Measurements from ENCODE around the gene NDST1. TPM values are rescaled to one million over a fixed set of nuclear protein-coding genes. Genes with fewer than 3 reads are reported as not detected.

The NDST1 gene
- total RNA-seq, 1 donor from 2014 or later: 19.3 TPM

DNA sequence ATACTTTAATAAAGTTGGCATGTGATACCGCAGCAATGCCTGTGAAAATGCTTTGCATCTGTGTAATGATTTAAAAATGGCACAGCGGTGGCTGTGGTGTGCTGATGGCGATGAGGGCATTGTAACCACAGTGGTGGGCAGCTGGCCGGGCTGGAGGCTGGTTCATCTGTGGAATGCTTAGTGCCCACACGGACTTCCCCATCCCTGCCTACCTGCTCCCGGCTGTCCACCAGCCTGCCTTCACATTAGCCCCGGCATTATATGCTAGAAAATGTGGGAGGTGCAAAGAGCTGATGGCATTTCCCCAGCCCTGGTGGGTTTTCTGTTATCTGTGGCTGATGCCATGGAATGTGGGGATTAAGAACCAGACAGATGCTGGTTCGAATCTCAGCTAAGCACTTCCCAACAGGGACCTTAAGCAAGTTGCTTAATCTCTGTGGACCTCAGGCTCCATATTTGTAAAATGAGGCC lies 2.9 kb upstream of the NDST1 start:
- peak overlapping the region in 1 of 3 donors; percentile 5 for H3K4me3 ChIP-seq (ENCODE audit: low read length in 3 of 3)
- no peaks in the 10 kb centered on the region for H3K27me3 ChIP-seq (ENCODE audit: control insufficient read depth in 3 of 3, insufficient read depth in 3 of 3, low read length in 3 of 3)
- no peaks in the 10 kb centered on the region for H3K36me3 ChIP-seq (ENCODE audit: control insufficient read depth in 3 of 3, insufficient read depth in 3 of 3, low read length in 3 of 3)
- H3K9me3 ChIP-seq (ENCODE audit: control insufficient read depth in 3 of 3, low read length in 3 of 3): no peaks in the 10 kb centered on the region
- H3K27ac ChIP-seq (ENCODE audit: low read depth, low read length): peak overlapping the region; percentile 83
- H3K4me1 ChIP-seq (ENCODE audit: control insufficient read depth in 3 of 3, insufficient read depth in 3 of 3, low read length in 3 of 3): peaks cover 91 to 95% (median 92%) of the 10 kb centered on the region in 3 donors
- H3K9ac ChIP-seq (ENCODE audit: low read depth in 1 of 3, low read length in 3 of 3): peak overlapping the region in 1 of 3 donors; percentile 74

DNA sequence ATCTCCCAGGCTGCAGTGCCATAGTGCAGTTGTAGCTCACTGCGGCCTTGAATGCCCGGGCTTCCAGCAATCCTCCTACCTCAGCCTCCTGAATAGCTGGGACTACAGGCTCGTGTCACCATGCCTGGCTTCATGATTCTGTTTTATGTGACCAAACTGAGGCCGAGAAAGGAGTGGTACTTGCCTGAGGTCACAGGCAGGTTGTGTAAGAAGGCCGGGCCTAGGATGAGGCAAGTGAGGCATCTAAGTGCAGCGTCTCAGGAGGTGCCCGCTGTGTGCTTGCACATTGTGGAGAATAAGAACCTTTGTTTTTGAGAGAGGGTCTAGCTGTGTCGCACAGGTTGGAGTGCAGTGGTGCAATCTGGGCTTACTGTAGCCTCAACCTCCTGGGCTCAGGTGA lies 2.1 kb upstream of the NDST1 start:
- no peaks in the 10 kb centered on the region for H3K36me3 ChIP-seq (ENCODE audit: control insufficient read depth in 3 of 3, insufficient read depth in 3 of 3, low read length in 3 of 3)
- no peak overlapping the region for H3K4me3 ChIP-seq (ENCODE audit: low read length in 3 of 3)
- H3K4me1 ChIP-seq (ENCODE audit: control insufficient read depth in 3 of 3, insufficient read depth in 3 of 3, low read length in 3 of 3): peaks cover 90 to 95% (median 91%) of the 10 kb centered on the region in 3 donors
- H3K9ac ChIP-seq (ENCODE audit: low read depth in 1 of 3, low read length in 3 of 3): peak overlapping the region in 1 of 3 donors; percentile 60
- no peaks in the 10 kb centered on the region for H3K9me3 ChIP-seq (ENCODE audit: control insufficient read depth in 3 of 3, low read length in 3 of 3)
- no peaks in the 10 kb centered on the region for H3K27me3 ChIP-seq (ENCODE audit: control insufficient read depth in 3 of 3, insufficient read depth in 3 of 3, low read length in 3 of 3)
- peak overlapping the region; percentile 83 for H3K27ac ChIP-seq (ENCODE audit: low read depth, low read length)

DNA sequence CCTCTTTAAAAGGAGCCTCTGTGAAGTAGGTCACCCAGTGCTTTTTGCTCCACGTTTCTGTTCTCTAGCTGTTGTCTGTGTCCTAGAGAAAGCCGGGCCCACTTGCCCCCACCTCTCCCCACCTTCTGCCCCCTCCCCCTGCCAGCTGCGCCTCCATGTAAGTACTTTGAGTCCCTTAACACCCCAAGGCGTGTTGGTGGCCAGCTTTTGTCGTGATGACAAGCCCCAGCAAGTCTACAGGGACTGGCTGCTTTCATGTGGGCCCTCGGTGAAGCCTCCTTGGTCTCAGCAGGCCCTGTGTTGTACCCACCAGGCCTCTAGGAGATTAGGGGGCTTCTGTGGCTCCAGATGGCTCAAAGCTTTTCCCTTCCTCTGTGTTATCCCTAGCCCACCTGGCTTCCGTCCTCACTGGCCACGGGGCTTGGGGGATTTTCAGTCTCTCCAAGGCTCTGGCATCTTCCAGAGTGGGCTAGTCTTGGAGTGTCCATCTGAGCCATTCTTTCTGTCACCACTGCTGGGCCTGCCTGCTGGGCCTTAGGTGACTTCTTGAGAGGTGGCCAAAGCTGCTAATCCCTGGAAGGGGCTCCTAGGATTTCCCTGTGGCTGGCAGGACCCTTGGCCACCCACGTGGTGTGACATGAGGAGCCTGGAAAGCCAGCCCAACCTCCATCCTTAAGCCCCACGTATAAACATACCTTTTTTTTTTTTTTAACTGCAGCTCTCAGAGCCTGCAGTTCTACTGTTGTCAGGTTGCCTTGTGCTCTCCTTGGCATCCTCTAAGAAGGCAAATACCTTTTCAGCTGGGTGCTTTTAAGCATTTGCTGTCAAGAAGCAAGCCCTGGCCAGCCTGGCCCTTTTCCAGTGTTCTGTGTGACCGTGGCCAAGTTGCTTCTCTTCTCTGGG lies 1.1 kb upstream of the NDST1 start:
- H3K36me3 ChIP-seq (ENCODE audit: control insufficient read depth in 3 of 3, insufficient read depth in 3 of 3, low read length in 3 of 3): no peaks in the 10 kb centered on the region
- peaks cover 91 to 95% (median 91%) of the 10 kb centered on the region in 3 donors for H3K4me1 ChIP-seq (ENCODE audit: control insufficient read depth in 3 of 3, insufficient read depth in 3 of 3, low read length in 3 of 3)
- no peaks in the 10 kb centered on the region for H3K9me3 ChIP-seq (ENCODE audit: control insufficient read depth in 3 of 3, low read length in 3 of 3)
- peak overlapping the region; percentile 43 to 62 (median 56) for H3K9ac ChIP-seq (ENCODE audit: low read depth in 1 of 3, low read length in 3 of 3)
- peak overlapping the region in 1 of 3 donors; percentile 13 for H3K4me3 ChIP-seq (ENCODE audit: low read length in 3 of 3)
- H3K27me3 ChIP-seq (ENCODE audit: control insufficient read depth in 3 of 3, insufficient read depth in 3 of 3, low read length in 3 of 3): no peaks in the 10 kb centered on the region
- H3K27ac ChIP-seq (ENCODE audit: low read depth, low read length): peak overlapping the region; percentile 60

DNA sequence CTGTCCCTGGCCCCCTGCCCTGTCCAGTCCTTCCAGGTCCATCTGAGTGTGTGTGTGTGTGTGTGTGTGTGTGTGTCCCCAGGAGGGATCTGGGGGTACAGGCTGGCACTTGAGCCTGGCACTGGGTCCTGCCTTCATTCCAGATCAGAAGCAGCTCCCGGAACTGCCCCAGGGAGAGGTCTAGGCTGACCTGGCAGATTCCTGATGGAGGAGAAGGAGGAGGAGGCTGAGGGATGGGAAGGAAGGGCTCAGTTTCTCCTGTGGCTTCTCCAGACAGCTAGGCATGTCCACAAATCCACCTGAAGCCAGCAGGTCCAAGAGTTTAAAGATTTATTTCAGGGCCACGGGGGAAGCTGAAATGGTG lies 328 bp downstream of the NDST1 start:
- no peaks in the 10 kb centered on the region for H3K9me3 ChIP-seq (ENCODE audit: control insufficient read depth in 3 of 3, low read length in 3 of 3)
- peak overlapping the region in 2 of 3 donors; percentile 19 to 54 for H3K9ac ChIP-seq (ENCODE audit: low read depth in 1 of 3, low read length in 3 of 3)
- H3K27me3 ChIP-seq (ENCODE audit: control insufficient read depth in 3 of 3, insufficient read depth in 3 of 3, low read length in 3 of 3): no peaks in the 10 kb centered on the region
- H3K36me3 ChIP-seq (ENCODE audit: control insufficient read depth in 3 of 3, insufficient read depth in 3 of 3, low read length in 3 of 3): no peaks in the 10 kb centered on the region
- peak overlapping the region in 1 of 3 donors; percentile 30 for H3K4me3 ChIP-seq (ENCODE audit: low read length in 3 of 3)
- peaks cover 87 to 95% (median 92%) of the 10 kb centered on the region in 3 donors for H3K4me1 ChIP-seq (ENCODE audit: control insufficient read depth in 3 of 3, insufficient read depth in 3 of 3, low read length in 3 of 3)
- H3K27ac ChIP-seq (ENCODE audit: low read depth, low read length): peak overlapping the region; percentile 60

DNA sequence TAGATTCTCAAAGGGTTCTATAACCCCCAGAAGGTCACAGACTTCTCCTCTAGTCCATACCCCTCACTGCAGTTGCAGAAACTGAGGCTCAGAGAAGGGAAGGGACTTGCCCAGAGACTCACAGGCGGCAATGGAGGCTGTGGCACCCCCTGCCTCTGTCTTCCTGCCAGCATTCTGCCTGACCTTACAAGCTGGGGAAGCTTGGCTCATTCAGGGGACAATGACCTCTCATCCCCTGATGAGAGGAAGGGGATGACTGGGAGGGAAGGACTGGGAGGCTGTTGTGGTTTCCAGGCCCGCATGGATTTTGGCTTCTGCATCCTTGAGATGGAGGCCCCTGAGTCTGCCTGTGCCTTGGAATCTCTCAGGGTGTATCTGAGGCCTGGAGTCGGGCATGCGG lies 897 bp downstream of the NDST1 start:
- Histone ChIP-seq H3K9ac (ENCODE audit: low read depth in 1 of 3, low read length in 3 of 3) (peak overlapping the region in 1 of 3 donors; percentile 54), H3K9me3 (ENCODE audit: control insufficient read depth in 3 of 3, low read length in 3 of 3) (no peaks in the 10 kb centered on the region), H3K27me3 (ENCODE audit: control insufficient read depth in 3 of 3, insufficient read depth in 3 of 3, low read length in 3 of 3) (no peaks in the 10 kb centered on the region), H3K4me3 (ENCODE audit: low read length in 3 of 3) (no peak overlapping the region), H3K36me3 (ENCODE audit: control insufficient read depth in 3 of 3, insufficient read depth in 3 of 3, low read length in 3 of 3) (no peaks in the 10 kb centered on the region), H3K27ac (ENCODE audit: low read depth, low read length) (no peak overlapping the region), H3K4me1 (ENCODE audit: control insufficient read depth in 3 of 3, insufficient read depth in 3 of 3, low read length in 3 of 3) (peaks cover 82 to 94% (median 89%) of the 10 kb centered on the region in 3 donors)

DNA sequence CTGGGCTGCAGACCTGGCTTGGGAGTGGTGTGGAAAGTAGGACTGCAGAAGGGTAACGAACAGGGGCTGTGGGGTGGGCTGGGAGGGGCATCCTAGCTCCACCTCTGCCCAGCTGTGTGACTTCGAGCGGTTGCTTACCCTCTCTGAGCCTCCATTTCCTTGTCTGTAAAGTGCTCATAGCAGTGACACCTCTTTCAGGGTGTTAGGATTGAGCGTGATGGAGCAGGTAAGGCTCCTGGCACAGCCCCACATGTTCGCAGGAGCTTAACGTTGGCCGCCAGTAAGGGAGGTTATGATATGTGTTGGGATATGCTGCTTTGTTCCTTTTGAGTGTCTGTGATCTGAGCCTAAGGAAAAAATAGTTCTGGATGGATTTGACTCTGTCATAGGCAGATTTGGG lies 2.1 kb downstream of the NDST1 start:
- H3K9ac ChIP-seq (ENCODE audit: low read depth in 1 of 3, low read length in 3 of 3): no peak overlapping the region
- H3K4me1 ChIP-seq (ENCODE audit: control insufficient read depth in 3 of 3, insufficient read depth in 3 of 3, low read length in 3 of 3): peaks cover 78 to 89% (median 85%) of the 10 kb centered on the region in 3 donors
- H3K27me3 ChIP-seq (ENCODE audit: control insufficient read depth in 3 of 3, insufficient read depth in 3 of 3, low read length in 3 of 3): no peaks in the 10 kb centered on the region
- no peak overlapping the region for H3K4me3 ChIP-seq (ENCODE audit: low read length in 3 of 3)
- no peaks in the 10 kb centered on the region for H3K9me3 ChIP-seq (ENCODE audit: control insufficient read depth in 3 of 3, low read length in 3 of 3)
- no peak overlapping the region for H3K27ac ChIP-seq (ENCODE audit: low read depth, low read length)
- H3K36me3 ChIP-seq (ENCODE audit: control insufficient read depth in 3 of 3, insufficient read depth in 3 of 3, low read length in 3 of 3): no peaks in the 10 kb centered on the region

DNA sequence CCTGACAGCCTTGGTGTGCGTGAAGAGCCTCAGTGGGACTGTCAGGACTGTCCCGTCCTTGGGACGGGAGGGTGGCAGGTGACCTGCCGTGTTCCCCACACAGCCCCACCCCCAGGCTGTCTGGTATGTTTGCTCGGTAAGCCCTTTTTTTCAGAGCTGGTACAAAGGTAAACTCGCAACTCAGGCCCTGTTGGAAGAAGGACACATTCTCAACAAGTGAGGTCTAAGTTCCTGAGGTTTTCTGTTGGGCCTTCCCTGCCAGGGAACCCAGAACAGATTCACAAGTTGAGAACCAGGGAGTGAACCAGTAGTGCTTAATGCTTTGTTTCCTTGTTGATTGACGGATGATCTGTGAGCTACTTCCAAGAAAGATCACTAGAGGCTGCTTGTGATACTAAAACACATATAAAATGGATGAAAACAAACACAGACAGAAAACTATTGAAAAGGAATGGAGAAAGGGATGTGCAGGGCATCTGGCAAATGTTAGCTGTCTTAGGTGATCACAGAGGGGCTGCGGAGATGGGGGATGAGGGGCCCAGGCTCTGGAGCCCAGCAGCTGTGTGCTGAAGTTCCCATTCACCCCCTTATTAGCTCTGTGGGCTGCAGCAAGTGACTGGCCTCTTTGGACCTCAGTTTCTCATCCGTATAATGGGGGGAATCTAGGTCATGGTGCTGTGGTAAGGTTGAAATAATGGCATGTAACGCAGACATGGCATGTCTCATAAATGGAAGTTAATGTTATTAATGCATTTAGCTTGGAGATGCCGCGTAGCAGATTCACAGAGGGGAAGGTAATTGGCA lies 2.7 kb downstream of the NDST1 start:
- Histone ChIP-seq H3K4me1 (ENCODE audit: control insufficient read depth in 3 of 3, insufficient read depth in 3 of 3, low read length in 3 of 3) (peaks cover 77 to 89% (median 85%) of the 10 kb centered on the region in 3 donors), H3K4me3 (ENCODE audit: low read length in 3 of 3) (peak overlapping the region in 1 of 3 donors; percentile 6), H3K9ac (ENCODE audit: low read depth in 1 of 3, low read length in 3 of 3) (peak overlapping the region in 1 of 3 donors; percentile 60), H3K9me3 (ENCODE audit: control insufficient read depth in 3 of 3, low read length in 3 of 3) (no peaks in the 10 kb centered on the region), H3K36me3 (ENCODE audit: control insufficient read depth in 3 of 3, insufficient read depth in 3 of 3, low read length in 3 of 3) (no peaks in the 10 kb centered on the region), H3K27ac (ENCODE audit: low read depth, low read length) (peak overlapping the region; percentile 50), H3K27me3 (ENCODE audit: control insufficient read depth in 3 of 3, insufficient read depth in 3 of 3, low read length in 3 of 3) (no peaks in the 10 kb centered on the region)

DNA sequence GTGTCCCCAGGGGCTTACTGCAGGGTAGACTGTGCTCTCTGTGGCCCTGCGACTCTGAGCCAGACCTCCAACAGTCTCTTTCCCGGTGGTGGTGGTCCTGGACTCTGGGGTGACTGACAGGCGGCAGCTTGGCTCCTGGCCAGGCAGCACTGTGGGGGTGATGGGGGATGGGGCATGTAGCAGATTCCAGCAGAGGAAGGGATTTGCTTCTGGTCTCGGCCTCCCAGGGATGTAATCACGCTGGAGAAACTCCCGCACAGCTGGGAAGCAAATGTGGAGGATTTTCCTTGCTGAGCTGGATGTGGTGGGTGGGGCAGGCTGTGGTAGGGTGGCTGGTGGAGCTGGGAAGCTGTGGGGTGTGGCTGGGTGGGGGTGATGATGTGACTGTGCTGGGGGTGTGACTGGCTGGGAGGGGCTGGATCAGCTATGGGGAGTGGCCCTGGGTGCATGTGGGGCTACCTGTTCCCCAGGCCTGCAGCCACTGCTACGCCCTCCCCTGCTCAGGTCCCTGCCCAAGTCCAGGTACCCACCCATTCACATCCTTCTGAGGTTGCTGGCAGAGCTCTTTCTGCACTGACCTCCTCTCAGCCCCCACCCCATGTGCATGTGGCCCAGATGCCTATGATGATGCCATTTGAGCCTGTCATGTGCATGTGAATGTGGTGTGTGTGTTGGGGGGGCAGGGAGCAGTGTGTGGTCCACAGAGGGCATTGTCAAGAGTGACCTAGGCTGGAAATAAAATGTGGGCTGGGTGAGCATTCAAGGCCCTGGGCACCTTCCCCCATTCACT lies 3.8 kb downstream of the NDST1 start:
- no peaks in the 10 kb centered on the region for H3K27me3 ChIP-seq (ENCODE audit: control insufficient read depth in 3 of 3, insufficient read depth in 3 of 3, low read length in 3 of 3)
- H3K4me3 ChIP-seq (ENCODE audit: low read length in 3 of 3): no peak overlapping the region
- no peaks in the 10 kb centered on the region for H3K36me3 ChIP-seq (ENCODE audit: control insufficient read depth in 3 of 3, insufficient read depth in 3 of 3, low read length in 3 of 3)
- H3K4me1 ChIP-seq (ENCODE audit: control insufficient read depth in 3 of 3, insufficient read depth in 3 of 3, low read length in 3 of 3): peaks cover 76 to 86% (median 81%) of the 10 kb centered on the region in 3 donors
- H3K9ac ChIP-seq (ENCODE audit: low read depth in 1 of 3, low read length in 3 of 3): peak overlapping the region in 1 of 3 donors; percentile 60
- no peaks in the 10 kb centered on the region for H3K9me3 ChIP-seq (ENCODE audit: control insufficient read depth in 3 of 3, low read length in 3 of 3)
- peak overlapping the region; percentile 50 for H3K27ac ChIP-seq (ENCODE audit: low read depth, low read length)

DNA sequence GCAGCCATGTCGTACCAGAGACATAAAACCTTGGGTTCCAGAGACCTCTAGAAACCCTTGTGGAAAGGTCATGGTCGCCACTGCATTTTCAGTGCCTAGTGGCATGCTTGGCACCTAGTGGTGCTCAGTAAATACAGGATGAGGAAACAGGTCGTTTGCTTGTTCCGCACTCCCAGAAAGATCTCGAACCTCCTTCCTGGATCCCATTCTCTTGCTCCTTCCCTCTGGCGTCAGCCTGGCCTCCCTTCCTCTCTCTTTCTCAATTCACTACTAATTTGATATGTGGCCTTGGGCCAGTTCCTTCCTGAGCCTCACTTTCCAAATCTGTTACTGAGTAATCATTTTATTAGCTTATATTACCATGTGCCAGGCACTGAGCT lies 4.4 kb downstream of the NDST1 start:
- Histone ChIP-seq H3K9me3 (ENCODE audit: control insufficient read depth in 3 of 3, low read length in 3 of 3) (no peaks in the 10 kb centered on the region), H3K36me3 (ENCODE audit: control insufficient read depth in 3 of 3, insufficient read depth in 3 of 3, low read length in 3 of 3) (no peaks in the 10 kb centered on the region), H3K4me1 (ENCODE audit: control insufficient read depth in 3 of 3, insufficient read depth in 3 of 3, low read length in 3 of 3) (peaks cover 70 to 85% (median 79%) of the 10 kb centered on the region in 3 donors), H3K4me3 (ENCODE audit: low read length in 3 of 3) (no peak overlapping the region), H3K9ac (ENCODE audit: low read depth in 1 of 3, low read length in 3 of 3) (no peak overlapping the region), H3K27me3 (ENCODE audit: control insufficient read depth in 3 of 3, insufficient read depth in 3 of 3, low read length in 3 of 3) (no peaks in the 10 kb centered on the region), H3K27ac (ENCODE audit: low read depth, low read length) (peak overlapping the region; percentile 50)
